Mesenchymal stem cell (in vitro differentiated cells and primary cell): ENCODE results near the gene TLE3.
A peak's percentile ranks its signal among the peaks of the same experiment; 100 is the strongest.

ENCODE experiments used
- DNase-seq: peaks from one replicate; pipeline ENCODE4 v3.0.0-alpha.2; 2013
- H2AFZ ChIP-seq: one replicate; pipeline ENCODE4 v1.6.1; 2013; ENCODE audit warnings: low read depth, mild to moderate bottlenecking, control low read depth, inconsistent platforms, low read length, moderate library complexity
- H2AK5ac ChIP-seq: 2 replicates; pipeline ENCODE4 v1.6.1; 2013; ENCODE audit warnings: low read length, moderate library complexity, mild to moderate bottlenecking, inconsistent platforms; ENCODE audit not compliant: severe bottlenecking
- H2BK120ac ChIP-seq: one replicate; pipeline ENCODE4 v1.6.1; 2013; ENCODE audit warnings: low read depth, mild to moderate bottlenecking, inconsistent platforms, low read length, moderate library complexity
- H2BK12ac ChIP-seq, 2 experiments: one replicate each; pipeline ENCODE4 v1.6.1; 2013; ENCODE audit warnings: inconsistent platforms in 2 of 2, low read length in 2 of 2, mild to moderate bottlenecking in 2 of 2, moderate library complexity in 2 of 2, control low read depth in 1 of 2
- H2BK15ac ChIP-seq: one replicate; pipeline ENCODE4 v1.6.1; 2013; ENCODE audit warnings: mild to moderate bottlenecking, low read depth, inconsistent platforms; ENCODE audit not compliant: poor library complexity, severe bottlenecking
- H2BK5ac ChIP-seq: 2 replicates; pipeline ENCODE4 v1.6.1; 2013; ENCODE audit warnings: low read depth, mild to moderate bottlenecking, low read length, control low read depth, inconsistent platforms; ENCODE audit not compliant: poor library complexity, severe bottlenecking
- H3K14ac ChIP-seq, 2 experiments: one replicate each; pipeline ENCODE4 v1.6.1; 2013; ENCODE audit warnings: inconsistent platforms in 2 of 2, low read length in 2 of 2, control low read depth in 1 of 2, mild to moderate bottlenecking in 1 of 2, moderate library complexity in 1 of 2
- H3K18ac ChIP-seq, 2 experiments: one replicate each; pipeline ENCODE4 v1.6.1; 2013; ENCODE audit warnings: inconsistent platforms in 2 of 2, low read length in 2 of 2, control low read depth in 1 of 2, low read depth in 1 of 2, mild to moderate bottlenecking in 1 of 2
- H3K23ac ChIP-seq, 2 experiments: one replicate each; pipeline ENCODE4 v1.6.1; 2013; ENCODE audit warnings: inconsistent platforms in 2 of 2, low read length in 2 of 2, mild to moderate bottlenecking in 2 of 2, moderate library complexity in 2 of 2, control low read depth in 1 of 2
- H3K27ac ChIP-seq: 2 replicates; pipeline ENCODE4 v1.5.1; 2013; ENCODE audit warnings: mild to moderate bottlenecking, moderate library complexity, low read length, control low read depth, inconsistent platforms; ENCODE audit not compliant: poor library complexity, severe bottlenecking
- H3K27me3 ChIP-seq, 2 experiments: 2 replicates each; pipeline versions ENCODE4 v1.6.1 to v1.7.0; 2013; ENCODE audit warnings: low read length in 2 of 2, mild to moderate bottlenecking in 2 of 2, moderate library complexity in 2 of 2, control low read depth in 1 of 2, inconsistent platforms in 1 of 2; ENCODE audit not compliant: control insufficient read depth in 1 of 2, insufficient read depth in 1 of 2
- H3K36me3 ChIP-seq, 2 experiments: 2 replicates each; pipeline versions ENCODE4 v1.6.1 to v1.7.0; 2013; ENCODE audit warnings: low read length in 2 of 2, control low read depth in 1 of 2, inconsistent platforms in 1 of 2, low read depth in 1 of 2, mild to moderate bottlenecking in 1 of 2; ENCODE audit not compliant: insufficient read depth in 2 of 2, control insufficient read depth in 1 of 2
- H3K4ac ChIP-seq, 2 experiments: one replicate each; pipeline ENCODE4 v1.6.1; 2013; ENCODE audit warnings: inconsistent platforms in 2 of 2, low read length in 2 of 2, mild to moderate bottlenecking in 2 of 2, moderate library complexity in 2 of 2, control low read depth in 1 of 2, low read depth in 1 of 2
- H3K4me1 ChIP-seq: 2 replicates; pipeline ENCODE4 v1.6.1; 2013; ENCODE audit warnings: low read depth, low read length, control low read depth; ENCODE audit not compliant: control insufficient read depth, insufficient read depth
- H3K4me2 ChIP-seq: 2 replicates; pipeline ENCODE4 v1.6.1; 2013; ENCODE audit warnings: low read length, mild to moderate bottlenecking, inconsistent platforms; ENCODE audit not compliant: poor library complexity, severe bottlenecking
- H3K4me3 ChIP-seq, 2 experiments: 2 replicates each; pipeline versions ENCODE4 v1.5.1 to v1.7.0; 2013; ENCODE audit warnings: low read length in 2 of 2, mild to moderate bottlenecking in 2 of 2, control low read depth in 1 of 2, low read depth in 1 of 2; ENCODE audit not compliant: insufficient read depth in 1 of 2
- H3K79me1 ChIP-seq: replicated peaks from 2 replicates; pipeline ENCODE4 v1.6.1; 2013; ENCODE audit warnings: mild to moderate bottlenecking, control low read depth, low read length, inconsistent platforms; ENCODE audit not compliant: poor library complexity, severe bottlenecking
- H3K9ac ChIP-seq: 2 replicates; pipeline ENCODE4 v1.7.0; 2013; ENCODE audit warnings: mild to moderate bottlenecking, low read length, moderate library complexity
- H3K9me3 ChIP-seq: 2 replicates; pipeline ENCODE4 v1.7.0; 2013; ENCODE audit warnings: mild to moderate bottlenecking, low read length; ENCODE audit not compliant: control insufficient read depth
- H4K8ac ChIP-seq: one replicate; pipeline ENCODE4 v1.6.1; 2013; ENCODE audit warnings: inconsistent platforms, mild to moderate bottlenecking, low read length, moderate library complexity
- H4K91ac ChIP-seq: one replicate; pipeline ENCODE4 v1.6.1; 2013; ENCODE audit warnings: mild to moderate bottlenecking, low read length, inconsistent platforms
- WGBS: methylation state at CpG from one replicate; pipeline ENCODE4 v1.1.7; 2013; ENCODE audit warnings: mixed read lengths; 5-methylcytosine and 5-hydroxymethylcytosine counted together

Gene TLE3

DNA sequence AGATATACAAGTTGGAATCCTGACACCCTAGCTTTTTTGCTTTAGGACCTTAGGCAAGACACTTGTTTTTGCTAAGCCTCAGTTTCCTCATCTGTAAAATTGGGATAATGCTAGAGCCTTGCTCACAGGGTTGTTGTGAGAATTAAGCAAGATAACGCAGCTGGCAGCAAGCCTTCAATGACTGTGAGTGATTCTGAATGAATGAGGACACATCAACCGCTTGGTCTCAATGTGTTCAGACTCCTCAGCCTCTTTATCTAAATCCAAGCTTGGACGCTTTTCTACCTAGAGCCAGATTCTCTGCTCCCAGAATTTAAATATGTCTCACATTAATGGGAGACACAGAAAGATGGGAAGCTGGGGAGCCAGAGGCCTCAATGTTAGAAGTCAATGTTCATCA lies 11.8 kb upstream of the TLE3 start:
- no peak overlapping the region for H3K18ac ChIP-seq
- no peak overlapping the region for H3K4me2 ChIP-seq
- no peak overlapping the region for H2AFZ ChIP-seq
- H4K8ac ChIP-seq: no peak overlapping the region
- WGBS: 92% methylated on average over 2 of the region's 3 CpGs
- peaks cover 16 to 26% of the 10 kb centered on the region in 2 experiments for H3K27me3 ChIP-seq
- DNase-seq: no peak
- no peak overlapping the region for H3K4ac ChIP-seq
- no peak overlapping the region for H3K23ac ChIP-seq
- H3K36me3 ChIP-seq: no peaks in the 10 kb centered on the region
- H3K9ac ChIP-seq: no peak overlapping the region
- H4K91ac ChIP-seq: no peak overlapping the region
- H2BK120ac ChIP-seq: no peak overlapping the region
- no peak overlapping the region for H2BK12ac ChIP-seq
- no peaks in the 10 kb centered on the region for H3K79me1 ChIP-seq
- H2AK5ac ChIP-seq: no peak overlapping the region
- H2BK5ac ChIP-seq: no peak overlapping the region
- peaks cover 13% of the 10 kb centered on the region for H3K4me1 ChIP-seq
- no peak overlapping the region for H3K27ac ChIP-seq
- H3K14ac ChIP-seq: no peak overlapping the region
- H3K4me3 ChIP-seq: no peak overlapping the region
- no peaks in the 10 kb centered on the region for H3K9me3 ChIP-seq
- H2BK15ac ChIP-seq: no peak overlapping the region

DNA sequence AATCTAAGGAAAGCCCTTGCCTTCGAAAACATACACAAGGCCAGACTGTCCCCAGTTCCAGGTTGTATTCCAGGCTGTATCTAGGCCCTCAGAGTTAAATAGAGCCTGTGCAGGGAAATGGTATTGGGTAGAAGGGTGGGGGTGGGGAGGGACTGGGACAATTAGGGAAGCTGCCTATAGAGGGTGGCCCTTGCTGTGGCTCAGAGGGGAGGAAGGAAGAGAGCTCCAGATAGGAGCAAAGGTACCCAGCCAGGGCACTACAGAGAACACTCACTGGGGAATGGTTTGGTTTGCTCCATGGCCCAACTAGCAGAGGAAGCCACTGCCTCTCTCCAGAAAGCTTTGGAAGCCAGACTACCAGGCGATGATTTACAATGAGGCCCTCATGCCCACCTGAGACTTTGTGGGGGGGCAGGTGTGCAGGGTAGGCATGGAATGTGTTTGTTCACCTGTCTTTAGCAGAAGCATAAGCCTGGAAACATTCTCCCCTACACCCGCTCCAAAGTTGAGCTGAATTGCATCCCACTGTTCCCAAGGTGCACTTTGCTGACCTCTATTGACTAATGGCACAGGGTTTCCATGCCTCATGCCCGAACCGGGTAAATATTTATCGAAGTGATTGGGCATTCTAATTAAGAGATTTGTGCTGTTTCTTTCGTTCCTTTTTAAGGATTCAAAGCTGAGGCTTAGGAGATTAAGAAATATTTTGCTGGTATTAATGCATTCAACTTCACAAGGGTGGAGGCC lies 6.3 kb upstream of the TLE3 start:
- no peak overlapping the region for H3K14ac ChIP-seq
- no peak overlapping the region for H3K4ac ChIP-seq
- peaks cover 26 to 34% of the 10 kb centered on the region in 2 experiments for H3K27me3 ChIP-seq
- no peak overlapping the region for H4K91ac ChIP-seq
- H3K9me3 ChIP-seq: no peaks in the 10 kb centered on the region
- no peak overlapping the region for H2BK120ac ChIP-seq
- no peak overlapping the region for H3K9ac ChIP-seq
- DNase-seq: no peak
- H3K36me3 ChIP-seq: no peaks in the 10 kb centered on the region
- no peak overlapping the region for H2AFZ ChIP-seq
- peak overlapping the region; percentile 33 for H2BK15ac ChIP-seq
- H3K18ac ChIP-seq: no peak overlapping the region
- H4K8ac ChIP-seq: no peak overlapping the region
- peaks cover 16% of the 10 kb centered on the region for H3K4me1 ChIP-seq
- H2BK5ac ChIP-seq: no peak overlapping the region
- 92% methylated on average over 7 of the region's 7 CpGs for WGBS
- H2BK12ac ChIP-seq: peak overlapping the region; percentile 37 to 49
- H2AK5ac ChIP-seq: no peak overlapping the region
- H3K4me3 ChIP-seq: no peak overlapping the region
- H3K27ac ChIP-seq: no peak overlapping the region
- no peaks in the 10 kb centered on the region for H3K79me1 ChIP-seq
- no peak overlapping the region for H3K4me2 ChIP-seq
- no peak overlapping the region for H3K23ac ChIP-seq

DNA sequence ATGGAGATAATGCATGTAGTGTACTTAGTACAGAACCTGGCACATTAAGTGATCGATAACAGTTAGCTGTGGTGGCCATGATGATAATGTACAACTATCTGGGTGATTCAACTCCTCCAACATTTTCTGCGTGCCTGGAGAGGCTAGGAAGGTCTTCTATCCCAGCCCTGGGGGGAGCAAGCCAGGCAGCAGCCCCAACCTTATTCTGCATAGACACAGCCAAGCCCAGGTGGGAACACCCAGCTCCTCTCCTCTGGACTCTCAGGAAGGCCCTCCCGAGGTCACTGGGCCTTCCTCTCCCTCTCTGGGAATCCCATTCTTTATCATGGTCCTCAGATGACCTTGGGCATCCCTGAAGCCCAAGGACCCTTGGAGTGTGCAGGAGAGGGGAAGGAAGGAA lies 5.1 kb upstream of the TLE3 start:
- Histone ChIP-seq H3K4me2 (no peak overlapping the region), H3K4me3 (no peak overlapping the region), H2BK15ac (peak overlapping the region; percentile 34), H3K36me3 (no peaks in the 10 kb centered on the region), H3K27ac (no peak overlapping the region), H3K27me3 (peaks cover 26 to 34% of the 10 kb centered on the region in 2 experiments), H2BK12ac (peak overlapping the region; percentile 38 to 70), H3K9me3 (no peaks in the 10 kb centered on the region), H3K4me1 (peaks cover 21% of the 10 kb centered on the region), H3K79me1 (no peaks in the 10 kb centered on the region), H2AFZ (no peak overlapping the region), H2BK5ac (no peak overlapping the region), H3K14ac (no peak overlapping the region), H3K9ac (no peak overlapping the region), H3K18ac (peak overlapping the region in 1 of 2 experiments; percentile 12), H2BK120ac (no peak overlapping the region), H4K8ac (no peak overlapping the region), H2AK5ac (no peak overlapping the region), H3K4ac (peak overlapping the region in 1 of 2 experiments; percentile 32), H3K23ac (no peak overlapping the region), H4K91ac (no peak overlapping the region)
- no peak for DNase-seq
- WGBS: 82% methylated on average over 3 of the region's 3 CpGs

DNA sequence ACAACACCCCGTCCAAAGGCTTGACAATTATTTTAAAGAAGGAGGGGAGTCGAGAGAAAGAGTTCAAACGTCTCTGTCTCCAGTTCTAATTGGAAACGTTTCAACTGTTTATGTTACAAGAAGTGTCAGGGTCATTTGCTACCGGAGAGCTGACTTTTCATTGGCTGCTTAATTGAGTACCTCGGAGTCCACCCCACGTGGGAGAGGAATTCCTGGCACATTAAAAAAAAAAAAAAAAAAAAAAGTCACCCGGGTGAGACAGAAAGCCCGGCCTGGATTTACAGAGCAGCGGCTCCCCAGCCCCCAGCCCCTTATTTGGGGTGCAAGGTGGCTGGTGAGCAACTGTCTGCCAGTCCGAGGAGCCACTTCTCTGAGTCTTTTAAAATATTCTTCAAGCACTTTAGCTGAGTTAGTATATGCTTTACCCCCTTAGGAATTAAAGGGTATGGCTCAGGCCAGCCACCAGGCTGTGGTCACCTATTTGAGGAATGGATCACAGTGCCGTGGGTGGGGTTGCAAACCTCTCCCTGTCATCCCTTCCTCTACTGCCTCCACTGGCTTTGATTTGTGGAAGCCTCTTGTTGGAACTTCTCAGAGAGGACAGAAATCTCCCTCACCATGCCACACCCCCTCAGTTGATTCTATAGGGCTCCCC lies 3.9 kb upstream of the TLE3 start:
- WGBS: 0% methylated on average over 10 of the region's 12 CpGs
- no peak overlapping the region for H2AK5ac ChIP-seq
- peak overlapping the region; percentile 7 for H4K8ac ChIP-seq
- H3K36me3 ChIP-seq: no peaks in the 10 kb centered on the region
- peaks cover 23 to 34% of the 10 kb centered on the region in 2 experiments for H3K27me3 ChIP-seq
- peaks cover 21% of the 10 kb centered on the region for H3K4me1 ChIP-seq
- peak overlapping the region; percentile 11 to 89 for H3K18ac ChIP-seq
- no peak overlapping the region for H2BK15ac ChIP-seq
- no peak overlapping the region for H3K14ac ChIP-seq
- no peak overlapping the region for H2AFZ ChIP-seq
- no peak overlapping the region for H3K4me3 ChIP-seq
- H3K4me2 ChIP-seq: no peak overlapping the region
- H3K27ac ChIP-seq: no peak overlapping the region
- no peak overlapping the region for H2BK120ac ChIP-seq
- H2BK5ac ChIP-seq: no peak overlapping the region
- H2BK12ac ChIP-seq: peak overlapping the region in 1 of 2 experiments; percentile 98
- peak overlapping the region; percentile 23 for H4K91ac ChIP-seq
- peak; percentile 98 for DNase-seq
- H3K4ac ChIP-seq: peak overlapping the region in 1 of 2 experiments; percentile 84
- H3K79me1 ChIP-seq: no peaks in the 10 kb centered on the region
- no peak overlapping the region for H3K9ac ChIP-seq
- H3K23ac ChIP-seq: no peak overlapping the region
- no peaks in the 10 kb centered on the region for H3K9me3 ChIP-seq
